HUES6 (cell line): ENCODE data around the gene SMYD3.

ENCODE experiments used
- H3K27ac ChIP-seq: 2 replicates; pipeline ENCODE4 v1.7.0; 2013; ENCODE audit warnings: low read depth, mild to moderate bottlenecking, low read length, inconsistent platforms
- H3K27me3 ChIP-seq: 2 replicates; pipeline ENCODE4 v1.6.1; 2013; ENCODE audit warnings: low read length; ENCODE audit not compliant: control insufficient read depth, insufficient read depth
- H3K36me3 ChIP-seq: 2 replicates; pipeline ENCODE4 v1.6.1; 2013; ENCODE audit warnings: low read length; ENCODE audit not compliant: control insufficient read depth, insufficient read depth
- H3K4me1 ChIP-seq: 2 replicates; pipeline ENCODE4 v1.6.1; 2013; ENCODE audit warnings: low read length; ENCODE audit not compliant: control insufficient read depth, insufficient read depth
- H3K4me3 ChIP-seq: 2 replicates; pipeline ENCODE4 v1.5.1; 2013; ENCODE audit warnings: low read depth, low read length
- H3K9ac ChIP-seq: one replicate; pipeline ENCODE4 v1.6.1; 2013; ENCODE audit warnings: mild to moderate bottlenecking, low read length
- H3K9me3 ChIP-seq: 2 replicates; pipeline ENCODE4 v1.6.1; 2013; ENCODE audit warnings: low read depth, low read length; ENCODE audit not compliant: control insufficient read depth, insufficient read depth

Gene SMYD3

DNA sequence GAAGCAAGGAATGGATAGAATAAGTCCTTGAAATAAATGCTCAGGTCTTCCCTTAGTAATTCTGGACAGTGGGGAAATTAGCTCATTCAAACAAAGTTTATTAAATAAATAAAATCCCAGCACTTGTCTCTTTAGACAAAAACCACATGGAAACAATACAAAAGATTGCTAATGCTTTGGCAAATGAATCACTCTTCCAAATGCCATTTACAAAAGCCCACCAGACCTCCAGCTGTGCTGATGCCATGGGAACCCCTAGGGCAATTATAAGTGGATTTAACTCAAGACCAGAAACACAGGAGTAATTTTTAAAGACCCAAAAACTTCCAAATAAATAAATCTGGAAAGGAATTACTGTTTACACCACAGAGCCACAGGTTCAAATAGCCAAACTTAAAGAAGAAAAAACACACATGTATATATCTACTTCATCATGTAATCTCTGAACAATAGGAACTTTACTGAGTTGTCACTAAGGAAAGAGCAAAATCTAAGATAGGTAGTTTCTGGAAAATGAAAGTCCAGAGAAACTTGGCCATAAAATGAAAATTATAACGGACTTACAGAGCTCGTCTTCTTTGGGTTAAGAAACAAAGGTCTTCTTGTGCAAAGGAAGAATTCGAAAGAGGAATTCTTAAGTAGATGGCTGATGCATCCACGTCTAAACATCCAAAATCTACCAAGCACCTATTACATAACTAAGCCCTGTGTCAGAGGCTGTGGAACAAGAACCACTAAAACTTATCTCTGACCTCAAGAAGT is 399.4 kb downstream of the SMYD3 start:
- Histone ChIP-seq H3K27ac (peak overlapping the region; percentile 15; the same call in 1 of the 2 replicates), H3K9ac (no peak overlapping the region), H3K4me1 (peaks cover 19% of the 10 kb centered on the region), H3K36me3 (no peaks in the 10 kb centered on the region), H3K4me3 (no peak overlapping the region), H3K9me3 (peaks cover 9% of the 10 kb centered on the region; the same call in 1 of the 2 replicates), H3K27me3 (no peaks in the 10 kb centered on the region)

DNA sequence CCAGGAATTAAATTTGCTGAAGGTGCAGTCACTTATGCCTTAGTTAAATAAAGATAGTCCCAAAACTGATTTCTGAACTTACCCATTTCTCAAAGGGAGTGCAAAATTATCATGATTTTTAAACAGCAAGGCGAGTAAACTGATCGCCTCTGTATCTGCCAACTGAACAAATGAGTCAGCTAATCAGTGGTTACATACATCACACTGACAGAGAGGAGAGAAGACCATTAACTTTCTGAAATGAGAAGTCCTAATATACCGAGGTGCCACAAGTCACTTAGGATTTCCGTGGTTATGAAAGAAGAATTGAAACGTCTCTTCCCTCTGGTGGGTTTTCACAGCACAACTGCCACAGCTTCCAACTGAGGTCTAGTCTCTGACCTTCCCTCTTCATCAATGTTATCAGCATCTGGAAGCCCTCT is 400.7 kb downstream of the SMYD3 start:
- H3K4me1 ChIP-seq = peaks cover 19% of the 10 kb centered on the region
- no peaks in the 10 kb centered on the region for H3K36me3 ChIP-seq
- H3K27ac ChIP-seq = no peak overlapping the region
- H3K9ac ChIP-seq = no peak overlapping the region
- H3K27me3 ChIP-seq = no peaks in the 10 kb centered on the region
- H3K9me3 ChIP-seq = peaks cover 7% of the 10 kb centered on the region; the same call in 1 of the 2 replicates
- no peak overlapping the region for H3K4me3 ChIP-seq

DNA sequence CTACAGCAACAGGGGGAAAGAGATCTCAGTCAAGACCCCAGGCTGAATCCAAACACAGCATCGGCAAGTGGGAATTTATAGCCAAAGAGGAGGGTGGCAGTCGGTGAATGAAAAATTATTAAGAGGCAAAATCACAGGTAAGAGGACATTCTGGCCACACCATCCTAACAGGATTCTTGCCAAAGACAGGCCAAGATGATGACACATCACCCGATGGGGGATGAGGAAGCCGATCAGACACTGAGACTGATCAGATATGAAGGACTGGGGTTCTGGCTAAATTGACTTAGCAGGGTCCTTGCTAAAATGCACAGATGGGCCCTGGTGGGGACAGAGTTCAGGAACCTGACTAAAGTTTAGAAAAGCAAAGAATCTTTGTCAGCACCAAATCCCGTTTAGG is 402.2 kb downstream of the SMYD3 start:
- no peaks in the 10 kb centered on the region for H3K36me3 ChIP-seq
- no peaks in the 10 kb centered on the region for H3K27me3 ChIP-seq
- no peaks in the 10 kb centered on the region for H3K9me3 ChIP-seq
- H3K27ac ChIP-seq = no peak overlapping the region
- H3K9ac ChIP-seq = no peak overlapping the region
- H3K4me3 ChIP-seq = no peak overlapping the region
- H3K4me1 ChIP-seq = peaks cover 16% of the 10 kb centered on the region

DNA sequence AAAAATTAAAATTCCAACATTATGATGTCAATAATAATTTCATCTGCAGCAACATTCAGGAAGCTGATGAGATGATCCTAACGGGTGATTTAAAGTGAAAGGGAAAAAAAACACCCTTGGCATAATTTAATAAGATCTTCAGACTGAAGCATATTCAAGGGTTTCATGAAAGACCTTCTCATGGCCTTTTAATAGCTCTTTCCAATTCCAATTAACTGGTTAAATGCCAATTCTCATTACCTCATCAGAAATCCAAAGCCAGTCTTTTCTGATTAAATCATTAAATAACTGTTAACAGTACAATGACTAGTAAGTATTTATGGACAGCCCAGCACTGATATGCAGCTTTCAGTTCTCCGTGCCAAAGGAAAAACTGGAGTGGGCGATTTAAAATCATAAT is 407.5 kb downstream of the SMYD3 start:
- Histone ChIP-seq H3K27ac (no peak overlapping the region), H3K4me3 (no peak overlapping the region), H3K9ac (no peak overlapping the region), H3K27me3 (no peaks in the 10 kb centered on the region), H3K4me1 (no peaks in the 10 kb centered on the region), H3K36me3 (no peaks in the 10 kb centered on the region), H3K9me3 (no peaks in the 10 kb centered on the region)

DNA sequence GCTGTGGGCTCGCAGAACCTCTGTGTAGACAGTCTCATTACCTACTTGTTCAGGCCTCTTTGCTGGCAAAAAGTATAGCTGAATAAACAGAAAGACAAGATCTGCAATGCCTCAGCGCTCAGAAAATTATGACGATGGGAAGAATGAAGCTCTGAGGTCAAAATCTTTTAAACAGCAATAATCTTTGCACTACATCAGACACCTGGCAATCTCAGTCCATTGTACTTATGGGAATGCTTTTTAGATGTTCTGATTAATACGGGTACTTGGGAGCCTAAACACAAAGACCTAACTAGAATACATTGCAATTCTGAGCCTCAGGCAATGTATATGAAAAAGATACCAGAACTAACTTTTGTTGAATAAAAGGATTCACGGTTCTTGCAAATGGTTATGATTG is 410.7 kb downstream of the SMYD3 start:
- Histone ChIP-seq H3K9me3 (no peaks in the 10 kb centered on the region), H3K27me3 (no peaks in the 10 kb centered on the region), H3K4me3 (no peak overlapping the region), H3K4me1 (no peaks in the 10 kb centered on the region), H3K27ac (no peak overlapping the region), H3K36me3 (no peaks in the 10 kb centered on the region), H3K9ac (no peak overlapping the region)

DNA sequence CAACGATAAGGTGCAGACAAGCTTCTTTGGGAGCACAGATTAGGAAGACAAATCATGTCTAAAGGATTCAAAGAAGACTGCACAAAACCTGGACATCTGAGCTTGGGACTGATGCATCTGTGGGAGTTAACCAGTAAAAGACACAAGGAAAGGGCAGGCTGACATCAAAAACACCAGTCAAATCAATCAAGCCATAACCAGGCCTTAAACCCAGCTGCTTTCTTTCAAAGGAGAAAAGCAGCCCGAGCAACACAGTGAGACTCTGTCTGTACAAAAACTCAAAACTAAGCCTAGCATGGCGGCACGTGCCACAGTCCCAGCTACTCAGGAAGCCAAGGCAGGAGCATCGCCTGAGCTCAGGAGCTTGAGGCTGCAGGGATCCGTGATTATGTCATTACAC is 411.6 kb downstream of the SMYD3 start:
- Histone ChIP-seq H3K36me3 (no peaks in the 10 kb centered on the region), H3K27me3 (no peaks in the 10 kb centered on the region), H3K4me3 (no peak overlapping the region), H3K27ac (no peak overlapping the region), H3K9me3 (no peaks in the 10 kb centered on the region), H3K9ac (no peak overlapping the region), H3K4me1 (no peaks in the 10 kb centered on the region)

DNA sequence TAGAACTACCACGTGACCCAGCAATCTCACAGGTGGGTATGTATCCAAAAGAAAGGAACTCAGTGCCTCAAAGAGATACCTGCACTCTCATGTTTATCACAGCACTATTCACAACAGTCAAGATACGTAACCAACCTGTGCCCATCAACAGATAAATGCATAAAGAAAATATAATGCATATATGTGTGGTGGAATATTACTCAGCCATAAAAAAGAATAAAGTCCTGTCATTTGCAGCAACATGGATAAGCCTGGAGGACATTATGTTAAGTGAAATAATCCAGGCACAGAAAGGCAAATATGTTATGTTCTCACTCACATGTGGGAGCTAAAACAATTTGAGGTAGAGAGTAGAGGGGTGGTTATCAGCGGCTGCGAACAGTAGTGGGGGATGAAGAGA is 413.8 kb downstream of the SMYD3 start:
- no peaks in the 10 kb centered on the region for H3K36me3 ChIP-seq
- H3K27ac ChIP-seq = no peak overlapping the region
- H3K4me1 ChIP-seq = no peaks in the 10 kb centered on the region
- H3K4me3 ChIP-seq = no peak overlapping the region
- no peak overlapping the region for H3K9ac ChIP-seq
- no peaks in the 10 kb centered on the region for H3K27me3 ChIP-seq
- H3K9me3 ChIP-seq = no peaks in the 10 kb centered on the region

DNA sequence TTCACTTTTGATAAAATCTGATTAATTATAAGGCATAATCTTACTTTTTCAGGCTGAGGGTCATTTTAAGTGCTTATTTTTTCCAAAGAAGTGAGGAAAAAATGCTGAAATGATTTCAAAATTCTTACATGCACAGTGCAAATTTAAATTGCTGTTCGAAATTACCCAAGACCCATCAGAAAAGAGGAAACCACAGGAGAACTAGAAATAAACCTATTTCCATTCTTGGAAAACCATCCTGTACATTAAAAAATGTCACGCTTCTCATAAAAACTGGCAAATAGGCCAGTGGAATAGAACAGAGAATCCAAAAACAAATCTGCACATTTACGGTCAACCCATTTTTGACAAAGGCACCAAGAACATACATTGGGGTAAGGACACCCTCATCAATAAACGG is 414.9 kb downstream of the SMYD3 start:
- Histone ChIP-seq H3K27me3 (no peaks in the 10 kb centered on the region), H3K9me3 (no peaks in the 10 kb centered on the region), H3K36me3 (no peaks in the 10 kb centered on the region), H3K27ac (no peak overlapping the region), H3K4me1 (no peaks in the 10 kb centered on the region), H3K9ac (no peak overlapping the region), H3K4me3 (no peak overlapping the region)

DNA sequence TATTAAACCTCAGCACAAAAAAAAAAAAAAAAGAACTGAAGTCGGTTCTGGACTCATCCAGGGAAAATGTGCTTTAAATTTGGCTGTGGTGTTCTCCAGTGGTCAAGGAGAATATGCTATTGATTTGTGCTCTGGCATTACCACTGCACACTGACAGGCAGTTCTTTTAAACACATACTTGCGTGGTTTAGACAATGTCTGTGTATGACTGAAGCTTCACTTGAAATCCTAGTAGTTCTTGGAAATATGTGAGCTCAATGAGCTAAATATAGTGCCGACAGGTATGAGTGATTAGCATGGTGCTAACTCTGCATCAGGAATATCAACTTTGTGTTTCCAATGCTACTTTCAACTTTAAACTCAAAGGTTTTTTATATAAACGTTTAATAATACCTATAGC is 415.6 kb downstream of the SMYD3 start:
- Histone ChIP-seq H3K36me3 (no peaks in the 10 kb centered on the region), H3K27me3 (no peaks in the 10 kb centered on the region), H3K4me1 (no peaks in the 10 kb centered on the region), H3K4me3 (no peak overlapping the region), H3K27ac (no peak overlapping the region), H3K9me3 (no peaks in the 10 kb centered on the region), H3K9ac (no peak overlapping the region)

DNA sequence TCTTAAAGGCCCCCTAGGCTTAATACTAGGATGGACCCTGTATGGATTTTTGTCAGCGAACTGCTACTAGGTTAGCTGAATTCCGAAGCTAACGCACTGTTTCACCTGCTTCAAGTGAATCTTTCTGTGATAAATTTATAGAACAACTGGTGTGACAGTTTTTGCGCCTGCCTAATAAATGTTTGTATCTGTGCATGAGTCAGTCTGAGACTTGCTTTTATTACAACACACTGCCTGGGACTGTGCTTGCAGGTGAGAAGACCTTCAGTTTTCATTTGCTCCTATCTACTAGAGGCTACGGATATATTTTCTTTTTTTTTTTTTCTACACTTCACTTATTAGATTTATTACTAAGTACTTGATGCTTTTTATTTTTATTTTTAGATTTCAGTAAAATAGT is 420.9 kb downstream of the SMYD3 start:
- no peaks in the 10 kb centered on the region for H3K4me1 ChIP-seq

DNA sequence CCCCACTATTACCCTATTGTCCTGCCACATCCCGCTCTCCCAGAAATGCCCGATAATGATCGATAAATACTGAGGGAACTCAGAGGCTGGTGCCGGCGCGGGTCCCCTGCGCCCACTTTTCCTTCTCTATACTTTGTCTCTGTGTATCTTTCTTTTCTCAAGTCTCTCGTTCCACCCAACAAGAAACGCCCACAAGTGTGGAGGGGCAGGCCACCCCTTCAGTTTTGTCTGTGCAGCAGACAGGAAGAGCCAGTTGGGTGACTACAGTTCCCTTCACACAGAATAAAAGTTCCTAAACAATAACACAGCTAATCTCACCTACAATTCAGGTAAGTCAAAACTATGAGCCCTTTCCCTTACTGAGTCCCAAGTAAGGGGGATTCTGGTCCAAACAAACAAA is 423.7 kb downstream of the SMYD3 start:
- peaks cover 16% of the 10 kb centered on the region for H3K9me3 ChIP-seq
- H3K27me3 ChIP-seq = no peaks in the 10 kb centered on the region
- H3K4me3 ChIP-seq = no peak overlapping the region
- H3K27ac ChIP-seq = no peak overlapping the region
- peak overlapping the region; percentile 34 for H3K9ac ChIP-seq
- H3K36me3 ChIP-seq = peaks cover 3% of the 10 kb centered on the region; the same call in 1 of the 2 replicates
- no peaks in the 10 kb centered on the region for H3K4me1 ChIP-seq

More for the DNA sequence above, 420.9 kb downstream of the SMYD3 start:
- Histone ChIP-seq H3K36me3 (no peaks in the 10 kb centered on the region), H3K9ac (no peak overlapping the region), H3K27me3 (no peaks in the 10 kb centered on the region), H3K9me3 (peaks cover 8% of the 10 kb centered on the region), H3K4me3 (no peak overlapping the region), H3K27ac (no peak overlapping the region)
